OCI-LY3 (cell line): ENCODE data around the gene PGA3.

Experiments
- H2AFZ ChIP-seq: fragments of 200-600, 300-600 bp; shearing (Covaris generic); 2 replicates; pipeline ENCODE4 v1.6.0; 2014; ENCODE audit warnings: antibody characterized with exemption, low read depth, low read length
- H3K27ac ChIP-seq: fragments of 200-600, 300-600 bp; sonication (generic); 2 replicates; pipeline ENCODE4 v1.5.1; 2014; ENCODE audit warnings: mild to moderate bottlenecking, low read length, moderate library complexity, mixed read lengths
- H3K27me3 ChIP-seq: fragments of 200-600, 300-600 bp; sonication (generic); 2 replicates; pipeline ENCODE4 v1.6.1; 2014; ENCODE audit warnings: low read depth, low read length, mixed read lengths
- H3K36me3 ChIP-seq: fragments of 200-600, 300-600 bp; sonication (generic); replicated peaks from 2 replicates; pipeline ENCODE3; 2014; ENCODE audit warnings: low read depth, low read length, mixed read lengths
- H3K4me1 ChIP-seq: fragments of 300-600, 200-600 bp; sonication (generic); 2 replicates; pipeline ENCODE4 v1.6.1; 2014; ENCODE audit warnings: low read length, mixed read lengths
- H3K4me2 ChIP-seq: fragments of 200-600, 300-600 bp; sonication (generic); 2 replicates; pipeline ENCODE4 v1.6.1; 2014; ENCODE audit warnings: low read length, mixed read lengths
- H3K4me3 ChIP-seq: fragments of 300-600, 200-600 bp; sonication (generic); 2 replicates; pipeline ENCODE4 v1.5.1; 2014; ENCODE audit warnings: antibody characterized with exemption, mild to moderate bottlenecking, low read length, moderate library complexity
- H3K79me2 ChIP-seq: fragments of 300-600, 200-600 bp; shearing (Covaris generic); 2 replicates; pipeline ENCODE4 v1.6.1; 2014; ENCODE audit warnings: mild to moderate bottlenecking, low read length, mixed read lengths
- H3K9ac ChIP-seq: fragments of 300-600, 200-600 bp; shearing (Covaris generic); 2 replicates; pipeline ENCODE4 v1.6.0; 2014; ENCODE audit warnings: mild to moderate bottlenecking, low read length, moderate library complexity
- H3K9me3 ChIP-seq: fragments of 200-600, 300-600 bp; shearing (Covaris generic); 2 replicates; pipeline ENCODE4 v1.6.1; 2014; ENCODE audit warnings: low read length, mixed read lengths; ENCODE audit not compliant: insufficient read depth
- H4K20me1 ChIP-seq: fragments of 200-600, 300-600 bp; sonication (generic); 2 replicates; pipeline ENCODE4 v1.6.1; 2016; ENCODE audit warnings: low read length, mixed read lengths; ENCODE audit not compliant: insufficient read depth
- EZH2phosphoT487 ChIP-seq: fragments of 200-600 bp; shearing (Covaris generic); IDR thresholded peaks from 2 replicates; pipeline ENCODE4 v1.6.1; 2018; ENCODE audit warnings: antibody characterized with exemption, mixed run types, low read depth
- TF ChIP-seq, protein P1 (sequence below): fragments of 200-600, 300-600 bp; sonication (generic); IDR thresholded peaks from 2 replicates; pipeline ENCODE4 v1.5.1; 2014; ENCODE audit warnings: antibody characterized with exemption, low read length, low read depth

PGA3 gene

DNA sequence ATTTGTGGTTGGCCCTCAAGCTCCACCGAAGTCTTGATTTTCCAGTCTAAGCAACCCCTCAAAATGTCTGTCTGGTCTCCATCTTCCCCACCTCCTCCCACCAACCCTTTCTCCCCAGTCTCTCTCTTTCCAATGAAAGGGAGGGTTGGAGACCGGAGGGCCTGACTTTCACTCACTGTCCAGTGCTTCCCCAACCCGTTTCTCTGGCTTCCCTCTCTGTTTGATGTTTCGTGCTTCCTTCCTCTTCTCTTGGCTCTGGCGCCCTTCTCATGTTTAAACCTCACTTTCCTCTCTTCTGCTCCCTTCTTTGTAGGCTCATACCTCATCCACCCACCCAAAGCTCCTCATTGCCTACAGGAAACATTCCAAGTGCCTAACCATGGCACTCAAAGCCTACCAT lies 31.0 kb upstream of the PGA3 start:
- Histone ChIP-seq H3K4me3 (no peak overlapping the region), H3K27ac (no peak overlapping the region), H4K20me1 (no peaks in the 10 kb centered on the region), H3K36me3 (no peaks in the 10 kb centered on the region), H3K27me3 (peaks cover 28% of the 10 kb centered on the region), H3K4me2 (no peak overlapping the region), H3K9ac (no peak overlapping the region), H3K79me2 (no peaks in the 10 kb centered on the region), H3K4me1 (peaks cover 3% of the 10 kb centered on the region), H2AFZ (no peak overlapping the region), H3K9me3 (peaks cover 5% of the 10 kb centered on the region)
- no peak for TF ChIP-seq EZH2phosphoT487
- TF ChIP-seq, protein P1, sequence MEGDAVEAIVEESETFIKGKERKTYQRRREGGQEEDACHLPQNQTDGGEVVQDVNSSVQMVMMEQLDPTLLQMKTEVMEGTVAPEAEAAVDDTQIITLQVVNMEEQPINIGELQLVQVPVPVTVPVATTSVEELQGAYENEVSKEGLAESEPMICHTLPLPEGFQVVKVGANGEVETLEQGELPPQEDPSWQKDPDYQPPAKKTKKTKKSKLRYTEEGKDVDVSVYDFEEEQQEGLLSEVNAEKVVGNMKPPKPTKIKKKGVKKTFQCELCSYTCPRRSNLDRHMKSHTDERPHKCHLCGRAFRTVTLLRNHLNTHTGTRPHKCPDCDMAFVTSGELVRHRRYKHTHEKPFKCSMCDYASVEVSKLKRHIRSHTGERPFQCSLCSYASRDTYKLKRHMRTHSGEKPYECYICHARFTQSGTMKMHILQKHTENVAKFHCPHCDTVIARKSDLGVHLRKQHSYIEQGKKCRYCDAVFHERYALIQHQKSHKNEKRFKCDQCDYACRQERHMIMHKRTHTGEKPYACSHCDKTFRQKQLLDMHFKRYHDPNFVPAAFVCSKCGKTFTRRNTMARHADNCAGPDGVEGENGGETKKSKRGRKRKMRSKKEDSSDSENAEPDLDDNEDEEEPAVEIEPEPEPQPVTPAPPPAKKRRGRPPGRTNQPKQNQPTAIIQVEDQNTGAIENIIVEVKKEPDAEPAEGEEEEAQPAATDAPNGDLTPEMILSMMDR, result no peak

DNA sequence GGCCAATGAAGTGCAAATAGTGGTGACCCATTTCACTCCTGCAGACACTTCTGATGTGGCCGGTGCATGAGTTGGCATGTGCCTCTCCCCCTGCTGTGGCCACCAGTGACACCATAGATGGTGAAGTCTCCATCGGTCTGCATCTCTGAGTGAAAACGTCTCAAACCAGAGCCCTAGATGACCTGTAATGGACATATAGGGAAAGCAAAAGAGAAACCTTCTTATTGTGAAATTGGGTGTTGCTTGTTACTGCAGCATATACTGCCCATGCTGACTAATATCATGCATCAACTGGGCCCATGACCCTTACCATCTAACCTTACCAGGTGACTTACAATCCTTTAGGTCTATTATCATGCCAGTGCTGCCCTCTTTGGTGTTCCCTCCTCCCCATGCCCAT lies 30.4 kb upstream of the PGA3 start:
- H4K20me1 ChIP-seq, result no peaks in the 10 kb centered on the region
- no peak overlapping the region for H2AFZ ChIP-seq
- H3K9me3 ChIP-seq, result peaks cover 5% of the 10 kb centered on the region
- TF ChIP-seq EZH2phosphoT487, result no peak
- TF ChIP-seq, protein P1, result no peak
- no peaks in the 10 kb centered on the region for H3K36me3 ChIP-seq
- H3K27me3 ChIP-seq, result peaks cover 28% of the 10 kb centered on the region
- H3K4me2 ChIP-seq, result no peak overlapping the region
- H3K9ac ChIP-seq, result no peak overlapping the region
- H3K4me3 ChIP-seq, result no peak overlapping the region
- no peak overlapping the region for H3K27ac ChIP-seq
- no peaks in the 10 kb centered on the region for H3K4me1 ChIP-seq
- no peaks in the 10 kb centered on the region for H3K79me2 ChIP-seq

DNA sequence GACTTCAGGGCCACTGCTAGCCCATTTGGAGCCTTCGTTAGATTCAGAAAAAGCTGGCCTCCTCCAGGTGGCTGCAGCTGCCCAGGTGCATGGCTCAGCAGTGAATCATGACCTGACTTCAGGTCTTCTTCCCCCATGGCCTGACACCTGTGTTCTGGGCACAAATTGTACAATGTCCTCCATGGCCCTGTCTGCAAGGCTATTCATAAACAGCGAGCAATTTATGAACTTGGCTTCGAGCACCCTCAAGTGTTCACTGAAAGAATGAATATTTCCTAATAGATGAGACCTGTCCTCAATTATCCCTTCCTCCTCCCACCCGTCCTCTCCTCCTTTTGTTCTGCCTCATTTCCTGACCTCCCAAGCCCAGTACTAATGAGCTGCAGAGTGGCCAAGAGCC lies 29.9 kb upstream of the PGA3 start:
- no peaks in the 10 kb centered on the region for H3K36me3 ChIP-seq
- no peak overlapping the region for H2AFZ ChIP-seq
- no peak overlapping the region for H3K4me3 ChIP-seq
- peaks cover 28% of the 10 kb centered on the region for H3K27me3 ChIP-seq
- no peaks in the 10 kb centered on the region for H3K79me2 ChIP-seq
- TF ChIP-seq, protein P1, result peak; percentile 51
- no peak for TF ChIP-seq EZH2phosphoT487
- peaks cover 5% of the 10 kb centered on the region for H3K9me3 ChIP-seq
- no peaks in the 10 kb centered on the region for H3K4me1 ChIP-seq
- H3K27ac ChIP-seq, result no peak overlapping the region
- H4K20me1 ChIP-seq, result no peaks in the 10 kb centered on the region
- H3K4me2 ChIP-seq, result no peak overlapping the region
- H3K9ac ChIP-seq, result no peak overlapping the region

DNA sequence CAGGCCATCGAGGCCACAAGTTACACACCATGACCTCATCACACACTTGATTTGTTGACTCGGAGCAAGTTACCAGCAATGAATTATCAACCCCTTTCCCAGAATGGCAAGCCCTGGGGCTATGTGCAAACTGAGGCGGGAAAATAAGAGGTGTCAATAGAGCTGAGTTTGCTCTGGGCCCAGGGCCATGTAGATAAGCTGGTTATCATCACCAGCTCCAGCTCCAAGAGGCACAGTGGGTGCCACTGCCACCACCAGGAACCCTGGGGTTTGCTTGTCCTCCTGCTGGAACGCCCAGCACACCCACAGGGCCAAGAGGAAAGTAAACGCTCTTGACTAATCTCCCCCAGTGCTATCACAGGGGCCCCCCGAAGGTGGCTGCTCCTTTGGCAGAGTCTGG lies 29.0 kb upstream of the PGA3 start:
- Histone ChIP-seq H2AFZ (no peak overlapping the region), H3K4me3 (no peak overlapping the region), H3K27me3 (peaks cover 24% of the 10 kb centered on the region), H3K27ac (no peak overlapping the region), H3K9ac (no peak overlapping the region), H3K79me2 (no peaks in the 10 kb centered on the region), H3K9me3 (no peaks in the 10 kb centered on the region), H3K4me2 (no peak overlapping the region), H3K36me3 (no peaks in the 10 kb centered on the region), H4K20me1 (no peaks in the 10 kb centered on the region), H3K4me1 (no peaks in the 10 kb centered on the region)
- TF ChIP-seq, protein P1, result no peak
- TF ChIP-seq EZH2phosphoT487, result no peak
